DND-41 (cell line): ENCODE measurements around the gene TSPAN9.

ENCODE experiments used
- CTCF ChIP-seq: IDR thresholded peaks from 2 replicates; pipeline ENCODE4 v1.5.1; 2012; ENCODE audit warnings: borderline replicate concordance, low read length, moderate library complexity, mild to moderate bottlenecking; ENCODE audit not compliant: poor library complexity, severe bottlenecking; ENCODE audit errors: extremely low read depth
- EZH2 ChIP-seq: IDR thresholded peaks from 3 replicates; pipeline ENCODE4 v1.6.1; 2012; ENCODE audit warnings: borderline replicate concordance, low read depth, mild to moderate bottlenecking, moderate library complexity, low read length, inconsistent platforms; ENCODE audit not compliant: severe bottlenecking

GRCh38 chr12:3196488-3196887, 119.3 kb downstream of the TSPAN9 start:
- TF ChIP-seq CTCF: no peak
- no peak for TF ChIP-seq EZH2
